Activated CD4-positive, alpha-beta T cell treated with anti-CD3 and anti-CD28 coated beads for 1 hour (primary cell): ENCODE results near the gene NAT10.

Experiments
- DNase-seq: peaks from one replicate; pipeline ENCODE4 v3.0.0-alpha.2; 2020

NAT10 gene

GRCh38 chr11:34150494-34151151 lies 45.2 kb downstream of the NAT10 start:
- no peak for DNase-seq

- no peak for DNase-seq
Observed at GRCh38 chr11:34151166-34151565, 45.7 kb downstream of the NAT10 start.

- no peak for DNase-seq
Observed at GRCh38 chr11:34151916-34152845, 46.8 kb downstream of the NAT10 start.

- no peak for DNase-seq
Observed at GRCh38 chr11:34154059-34154875, 48.8 kb downstream of the NAT10 start.

GRCh38 chr11:34155057-34155756 lies 49.8 kb downstream of the NAT10 start:
- no peak for DNase-seq

GRCh38 chr11:34155757-34156062 lies 50.3 kb downstream of the NAT10 start:
- no peak for DNase-seq

- no peak for DNase-seq
Observed at GRCh38 chr11:34157163-34157562, 51.7 kb downstream of the NAT10 start.

- DNase-seq = no peak
Observed at GRCh38 chr11:34158661-34159060, 53.2 kb downstream of the NAT10 start.

- no peak for DNase-seq
Observed at GRCh38 chr11:34160049-34160721, 54.8 kb downstream of the NAT10 start.

- DNase-seq = no peak
Observed at GRCh38 chr11:34160791-34161190, 55.4 kb downstream of the NAT10 start.

- DNase-seq = no peak
Observed at GRCh38 chr11:34161361-34161760, 55.9 kb downstream of the NAT10 start.

GRCh38 chr11:34161812-34162492 lies 56.5 kb downstream of the NAT10 start:
- DNase-seq = no peak

GRCh38 chr11:34162493-34162820 lies 57.0 kb downstream of the NAT10 start:
- no peak for DNase-seq

- no peak for DNase-seq
Observed at GRCh38 chr11:34162856-34163255, 57.4 kb downstream of the NAT10 start.

- no peak for DNase-seq
Observed at GRCh38 chr11:34165121-34165520, 59.7 kb downstream of the NAT10 start.

GRCh38 chr11:34165786-34166555 lies 60.5 kb downstream of the NAT10 start:
- no peak for DNase-seq

GRCh38 chr11:34166806-34167740 lies 61.6 kb downstream of the NAT10 start:
- no peak for DNase-seq

- DNase-seq = no peak
Observed at GRCh38 chr11:34167961-34168360, 62.5 kb downstream of the NAT10 start.

- no peak for DNase-seq
Observed at GRCh38 chr11:34168642-34169420, 63.4 kb downstream of the NAT10 start.
